DND-41 (cell line): Measurements from ENCODE around the gene TRIM46.

Experiments used
- ATAC-seq: fragments of 200-7000 bp; cut with Tn5 transposase; 3 replicates; pipeline ENCODE4 v1.9.1; 2021; ENCODE audit warnings: low read depth; ENCODE audit not compliant: insufficient read depth
- DNase-seq: peaks from one replicate; pipeline ENCODE4 v3.0.0-alpha.2; 2020
- H2AFZ ChIP-seq: 2 replicates; pipeline ENCODE4 v1.6.0; 2012; ENCODE audit warnings: low read depth, low read length
- H3K27ac ChIP-seq: 2 replicates; pipeline ENCODE4 v1.5.1; 2012; ENCODE audit warnings: low read length, inconsistent platforms
- H3K27me3 ChIP-seq: fragments of 200-600 bp; sonication (generic); 2 replicates; pipeline ENCODE4 v1.6.0; 2012; ENCODE audit warnings: low read length, mild to moderate bottlenecking, inconsistent platforms; ENCODE audit not compliant: insufficient read depth, poor library complexity
- H3K36me3 ChIP-seq: 2 replicates; pipeline ENCODE4 v1.5.1; 2012; ENCODE audit warnings: low read length, inconsistent platforms; ENCODE audit not compliant: insufficient read depth
- H3K4me1 ChIP-seq: 2 replicates; pipeline ENCODE4 v1.5.1; 2012; ENCODE audit warnings: mild to moderate bottlenecking, low read length; ENCODE audit not compliant: insufficient read depth
- H3K4me2 ChIP-seq: 2 replicates; pipeline ENCODE4 v1.6.0; 2012; ENCODE audit warnings: mild to moderate bottlenecking, moderate library complexity, low read length, inconsistent platforms; ENCODE audit not compliant: insufficient read depth
- H3K4me3 ChIP-seq, 2 experiments: fragments of 200-600 bp in 1 of 2; shearing (Covaris generic) in 1 of 2; 2 replicates each; pipeline ENCODE4 v1.5.1; 2012 to 2016; ENCODE audit warnings: inconsistent platforms in 2 of 2, low read length in 2 of 2, mild to moderate bottlenecking in 2 of 2, low read depth in 1 of 2, moderate library complexity in 1 of 2
- H3K79me2 ChIP-seq: 2 replicates; pipeline ENCODE4 v1.6.0; 2012; ENCODE audit warnings: low read length, inconsistent platforms; ENCODE audit not compliant: insufficient read depth
- H3K9ac ChIP-seq: 2 replicates; pipeline ENCODE4 v1.6.0; 2012; ENCODE audit warnings: low read depth, mild to moderate bottlenecking, inconsistent platforms, low read length, moderate library complexity
- H3K9me3 ChIP-seq: 2 replicates; pipeline ENCODE4 v1.5.1; 2012; ENCODE audit warnings: low read length, moderate library complexity, mild to moderate bottlenecking, inconsistent platforms; ENCODE audit not compliant: insufficient read depth, severe bottlenecking
- H4K20me1 ChIP-seq: 2 replicates; pipeline ENCODE4 v1.6.0; 2012; ENCODE audit warnings: low read length; ENCODE audit not compliant: insufficient read depth
- EZH2 ChIP-seq: IDR thresholded peaks from 3 replicates; pipeline ENCODE4 v1.6.1; 2012; ENCODE audit warnings: borderline replicate concordance, low read depth, mild to moderate bottlenecking, moderate library complexity, low read length, inconsistent platforms; ENCODE audit not compliant: severe bottlenecking
- TF ChIP-seq, protein P1 (sequence below): IDR thresholded peaks from 2 replicates; pipeline ENCODE4 v1.5.1; 2012; ENCODE audit warnings: borderline replicate concordance, low read length, moderate library complexity, mild to moderate bottlenecking; ENCODE audit not compliant: poor library complexity, severe bottlenecking; ENCODE audit errors: extremely low read depth

Gene TRIM46

DNA sequence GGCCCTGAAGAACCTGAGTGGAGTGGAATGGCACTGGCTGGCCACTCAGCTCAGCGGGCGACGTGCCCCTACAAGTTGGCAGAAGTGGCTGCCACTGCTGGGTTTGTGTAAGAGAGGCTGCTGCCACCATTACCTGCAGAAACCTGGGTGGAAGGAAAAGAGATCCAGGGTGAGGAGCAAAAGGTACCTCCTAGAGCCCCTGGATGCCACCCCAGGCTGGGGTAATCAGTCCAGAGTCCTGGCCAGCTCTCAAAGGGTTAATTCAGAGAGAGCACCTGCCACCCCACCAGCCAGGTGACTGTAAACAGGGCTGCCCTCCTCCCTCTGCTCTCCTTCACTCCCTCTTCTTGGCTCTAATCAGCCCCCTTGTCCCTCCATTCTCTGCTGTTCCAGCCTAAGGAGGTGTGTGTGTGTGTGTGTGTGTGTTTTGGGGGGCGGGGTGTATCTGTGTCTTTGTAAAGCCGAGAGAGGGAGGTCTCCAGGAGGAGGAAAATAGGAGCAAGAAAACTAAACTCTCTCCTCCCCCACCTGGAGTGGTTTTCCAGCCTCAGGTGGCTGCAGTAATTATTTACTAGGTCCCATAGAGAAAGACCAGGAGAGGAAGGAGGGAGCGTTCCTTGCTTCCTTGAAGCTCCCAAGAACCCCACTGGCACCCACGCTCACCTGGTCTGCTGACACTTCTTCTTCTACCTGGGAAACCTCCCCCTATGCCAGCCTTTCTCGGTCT is 12.6 kb downstream of the TRIM46 start:
- Histone ChIP-seq H3K27me3 (no peaks in the 10 kb centered on the region), H3K36me3 (no peaks in the 10 kb centered on the region), H3K9me3 (no peaks in the 10 kb centered on the region), H2AFZ (no peak overlapping the region), H3K4me3 (no peak overlapping the region), H3K27ac (no peak overlapping the region), H3K4me1 (no peaks in the 10 kb centered on the region), H4K20me1 (no peaks in the 10 kb centered on the region), H3K4me2 (no peak overlapping the region), H3K79me2 (no peaks in the 10 kb centered on the region), H3K9ac (no peak overlapping the region)
- no peak for TF ChIP-seq EZH2
- TF ChIP-seq, protein P1, sequence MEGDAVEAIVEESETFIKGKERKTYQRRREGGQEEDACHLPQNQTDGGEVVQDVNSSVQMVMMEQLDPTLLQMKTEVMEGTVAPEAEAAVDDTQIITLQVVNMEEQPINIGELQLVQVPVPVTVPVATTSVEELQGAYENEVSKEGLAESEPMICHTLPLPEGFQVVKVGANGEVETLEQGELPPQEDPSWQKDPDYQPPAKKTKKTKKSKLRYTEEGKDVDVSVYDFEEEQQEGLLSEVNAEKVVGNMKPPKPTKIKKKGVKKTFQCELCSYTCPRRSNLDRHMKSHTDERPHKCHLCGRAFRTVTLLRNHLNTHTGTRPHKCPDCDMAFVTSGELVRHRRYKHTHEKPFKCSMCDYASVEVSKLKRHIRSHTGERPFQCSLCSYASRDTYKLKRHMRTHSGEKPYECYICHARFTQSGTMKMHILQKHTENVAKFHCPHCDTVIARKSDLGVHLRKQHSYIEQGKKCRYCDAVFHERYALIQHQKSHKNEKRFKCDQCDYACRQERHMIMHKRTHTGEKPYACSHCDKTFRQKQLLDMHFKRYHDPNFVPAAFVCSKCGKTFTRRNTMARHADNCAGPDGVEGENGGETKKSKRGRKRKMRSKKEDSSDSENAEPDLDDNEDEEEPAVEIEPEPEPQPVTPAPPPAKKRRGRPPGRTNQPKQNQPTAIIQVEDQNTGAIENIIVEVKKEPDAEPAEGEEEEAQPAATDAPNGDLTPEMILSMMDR, result no peak
- no peak for ATAC-seq
- DNase-seq, result no peak

DNA sequence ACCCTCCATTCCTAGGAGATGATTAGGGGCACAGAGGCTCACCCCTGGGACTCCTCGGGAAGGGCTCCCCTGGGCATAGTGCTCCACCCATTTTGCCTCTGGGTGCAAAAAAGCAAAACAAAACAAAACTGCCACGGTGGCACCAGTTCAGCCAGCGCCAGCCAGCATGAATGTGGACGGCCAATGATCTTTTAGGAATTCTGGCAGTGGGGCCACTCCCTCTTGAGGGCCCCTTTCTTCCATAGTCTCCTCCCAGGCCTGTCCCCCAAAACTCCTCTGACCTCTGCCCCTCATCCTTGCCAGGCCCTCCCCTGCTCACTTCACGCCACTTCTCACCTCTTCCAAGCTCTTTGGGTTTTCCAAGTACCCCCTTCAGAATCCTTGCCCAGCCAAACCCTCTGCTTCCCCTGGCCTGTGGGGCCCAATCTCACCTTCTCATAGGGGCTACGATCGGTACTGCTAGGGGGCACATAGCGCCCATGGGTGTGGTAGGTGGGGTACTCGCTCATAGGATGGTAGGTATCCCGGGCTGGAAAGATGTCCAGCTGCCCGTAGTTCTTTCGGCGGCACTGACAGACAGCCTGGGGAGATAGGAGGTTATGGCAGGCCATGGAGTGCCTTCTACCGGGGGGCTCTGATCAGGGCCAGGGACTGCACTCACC is 13.3 kb downstream of the TRIM46 start:
- Histone ChIP-seq H3K36me3 (no peaks in the 10 kb centered on the region), H3K27ac (no peak overlapping the region), H3K27me3 (no peaks in the 10 kb centered on the region), H3K4me1 (no peaks in the 10 kb centered on the region), H3K9ac (no peak overlapping the region), H3K4me2 (no peak overlapping the region), H4K20me1 (no peaks in the 10 kb centered on the region), H3K79me2 (no peaks in the 10 kb centered on the region), H3K4me3 (no peak overlapping the region), H2AFZ (no peak overlapping the region), H3K9me3 (no peaks in the 10 kb centered on the region)
- no peak for DNase-seq
- ATAC-seq, result no peak
- TF ChIP-seq, protein P1, result no peak
- no peak for TF ChIP-seq EZH2

DNA sequence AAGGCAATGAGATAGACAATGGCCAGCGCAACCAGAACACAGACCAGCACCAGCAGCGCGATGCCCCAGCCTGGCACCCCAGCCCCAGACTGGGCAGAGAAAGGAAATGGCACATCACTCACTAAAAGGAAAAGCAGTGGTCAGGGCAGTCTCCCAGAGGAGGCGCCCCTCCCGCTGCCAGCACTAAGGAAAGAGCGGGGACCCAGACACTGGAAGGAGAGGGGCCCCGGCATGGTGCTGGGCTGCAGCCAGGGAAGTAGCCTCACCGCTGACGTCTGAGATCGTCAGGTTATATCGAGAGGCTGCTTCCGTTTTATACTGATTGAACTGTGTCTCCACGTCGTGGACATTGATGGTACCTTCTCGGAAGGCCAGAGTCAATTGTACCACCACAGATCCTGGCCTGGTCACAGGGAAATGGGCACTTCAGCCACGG is 13.8 kb downstream of the TRIM46 start:
- no peaks in the 10 kb centered on the region for H3K36me3 ChIP-seq
- H4K20me1 ChIP-seq, result no peaks in the 10 kb centered on the region
- no peaks in the 10 kb centered on the region for H3K9me3 ChIP-seq
- H2AFZ ChIP-seq, result no peak overlapping the region
- no peak overlapping the region for H3K9ac ChIP-seq
- peaks cover under 1% of the 10 kb centered on the region; the same call in 1 of the 2 replicates for H3K4me1 ChIP-seq
- no peak overlapping the region for H3K27ac ChIP-seq
- ATAC-seq, result no peak
- no peaks in the 10 kb centered on the region for H3K79me2 ChIP-seq
- no peak for DNase-seq
- H3K27me3 ChIP-seq, result no peaks in the 10 kb centered on the region
- TF ChIP-seq, protein P1, result no peak
- TF ChIP-seq EZH2, result no peak
- no peak overlapping the region for H3K4me3 ChIP-seq
- H3K4me2 ChIP-seq, result no peak overlapping the region
